Epithelial cell of esophagus (primary cell): Measurements from ENCODE around the gene SSBP3.

Experiments
- DNase-seq: peaks from one replicate; pipeline ENCODE4 v3.0.0; 2010; ENCODE audit warnings: low read depth
- H3K4me3 ChIP-seq: 2 replicates; pipeline ENCODE4 v1.5.1; 2011; ENCODE audit warnings: mild to moderate bottlenecking, low read length, control low read depth
- TF ChIP-seq, protein P1 (sequence below): IDR thresholded peaks from 2 replicates; pipeline ENCODE4 v1.5.1; 2011; ENCODE audit warnings: low read depth, mild to moderate bottlenecking, low read length, control low read depth, inconsistent platforms; ENCODE audit not compliant: insufficient read depth; ENCODE audit errors: missing control alignments

SSBP3 gene

GRCh38 chr1:54378874-54379554 is 27.2 kb downstream of the SSBP3 start:
- H3K4me3 ChIP-seq = no peak overlapping the region
- TF ChIP-seq, protein P1, sequence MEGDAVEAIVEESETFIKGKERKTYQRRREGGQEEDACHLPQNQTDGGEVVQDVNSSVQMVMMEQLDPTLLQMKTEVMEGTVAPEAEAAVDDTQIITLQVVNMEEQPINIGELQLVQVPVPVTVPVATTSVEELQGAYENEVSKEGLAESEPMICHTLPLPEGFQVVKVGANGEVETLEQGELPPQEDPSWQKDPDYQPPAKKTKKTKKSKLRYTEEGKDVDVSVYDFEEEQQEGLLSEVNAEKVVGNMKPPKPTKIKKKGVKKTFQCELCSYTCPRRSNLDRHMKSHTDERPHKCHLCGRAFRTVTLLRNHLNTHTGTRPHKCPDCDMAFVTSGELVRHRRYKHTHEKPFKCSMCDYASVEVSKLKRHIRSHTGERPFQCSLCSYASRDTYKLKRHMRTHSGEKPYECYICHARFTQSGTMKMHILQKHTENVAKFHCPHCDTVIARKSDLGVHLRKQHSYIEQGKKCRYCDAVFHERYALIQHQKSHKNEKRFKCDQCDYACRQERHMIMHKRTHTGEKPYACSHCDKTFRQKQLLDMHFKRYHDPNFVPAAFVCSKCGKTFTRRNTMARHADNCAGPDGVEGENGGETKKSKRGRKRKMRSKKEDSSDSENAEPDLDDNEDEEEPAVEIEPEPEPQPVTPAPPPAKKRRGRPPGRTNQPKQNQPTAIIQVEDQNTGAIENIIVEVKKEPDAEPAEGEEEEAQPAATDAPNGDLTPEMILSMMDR = no peak
- DNase-seq = no peak

- no peak overlapping the region for H3K4me3 ChIP-seq
- TF ChIP-seq, protein P1 = no peak
- DNase-seq = no peak
Measured at GRCh38 chr1:54378157-54378873, 27.9 kb downstream of the SSBP3 start.

- no peak for DNase-seq
- TF ChIP-seq, protein P1 = no peak
- H3K4me3 ChIP-seq = no peak overlapping the region
Measured at GRCh38 chr1:54377040-54377691, 29.0 kb downstream of the SSBP3 start.

GRCh38 chr1:54376430-54377039 is 29.7 kb downstream of the SSBP3 start:
- no peak for DNase-seq

DNA sequence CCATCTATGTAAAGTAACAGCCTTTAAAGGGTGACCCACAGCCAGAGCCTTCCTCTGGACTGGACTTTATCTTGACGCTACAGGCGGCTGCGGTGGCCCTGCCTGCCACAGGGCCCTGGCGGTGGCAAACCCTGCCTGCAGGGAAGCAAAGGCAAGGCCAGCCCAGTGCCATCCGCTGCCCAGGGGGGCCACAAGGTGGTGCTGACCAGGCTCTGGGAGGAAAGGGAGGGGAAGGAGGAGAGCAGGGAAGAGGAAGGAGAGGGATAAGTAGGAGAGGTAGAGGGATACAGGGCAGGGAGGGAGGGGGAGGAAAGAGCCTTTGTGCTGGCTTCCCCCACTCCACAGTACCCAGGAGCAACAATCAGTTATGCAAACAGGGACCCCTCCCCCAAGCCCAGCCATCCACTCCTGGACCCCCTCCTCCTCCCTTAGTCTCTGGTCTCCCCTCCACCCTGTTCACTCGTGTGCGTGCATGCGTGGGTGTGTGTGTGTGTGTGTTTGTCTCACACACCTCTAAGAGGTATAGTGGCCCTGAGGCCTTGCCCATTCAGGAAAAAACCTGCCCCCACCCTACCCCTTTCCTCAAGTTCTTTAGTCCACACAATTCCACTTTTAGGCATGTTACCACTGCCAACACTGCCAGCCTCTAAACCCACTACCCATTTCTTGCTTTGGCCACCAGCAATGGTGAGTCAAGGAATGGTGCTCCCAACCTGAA is 30.3 kb downstream of the SSBP3 start:
- H3K4me3 ChIP-seq = no peak overlapping the region
- TF ChIP-seq, protein P1 = no peak
- no peak for DNase-seq

More at GRCh38 chr1:54376430-54377039, 29.7 kb downstream of the SSBP3 start:
- TF ChIP-seq, protein P1 = no peak
- no peak overlapping the region for H3K4me3 ChIP-seq

DNA sequence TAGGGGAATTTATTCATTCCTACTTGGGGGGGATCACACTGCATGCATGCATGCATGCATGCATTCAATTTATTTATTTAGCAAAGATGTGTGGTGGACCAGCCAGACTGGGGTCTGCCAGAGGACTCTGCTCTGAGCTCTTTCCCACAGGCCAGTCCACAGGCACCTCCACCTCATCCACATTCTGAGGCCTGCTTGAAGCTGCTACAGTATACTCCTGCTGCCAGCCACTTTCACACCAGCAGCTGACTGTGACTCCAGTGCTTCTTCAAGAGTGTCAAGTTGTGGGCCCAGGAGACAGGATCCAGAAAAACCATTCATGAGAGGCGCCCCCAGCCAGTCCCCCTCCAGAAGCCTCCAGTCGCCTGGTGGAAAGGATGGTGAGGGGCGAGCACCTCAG is 30.9 kb downstream of the SSBP3 start:
- no peak overlapping the region for H3K4me3 ChIP-seq
- TF ChIP-seq, protein P1 = no peak
- DNase-seq = no peak
